Measurements from ENCODE around the gene ZFHX2. TPM values are rescaled to one million over a fixed set of nuclear protein-coding genes. Genes with fewer than 3 reads are reported as not detected.

Gene ZFHX2
- total RNA-seq, 1 donor from 2014 or later: 0.74 TPM

DNA sequence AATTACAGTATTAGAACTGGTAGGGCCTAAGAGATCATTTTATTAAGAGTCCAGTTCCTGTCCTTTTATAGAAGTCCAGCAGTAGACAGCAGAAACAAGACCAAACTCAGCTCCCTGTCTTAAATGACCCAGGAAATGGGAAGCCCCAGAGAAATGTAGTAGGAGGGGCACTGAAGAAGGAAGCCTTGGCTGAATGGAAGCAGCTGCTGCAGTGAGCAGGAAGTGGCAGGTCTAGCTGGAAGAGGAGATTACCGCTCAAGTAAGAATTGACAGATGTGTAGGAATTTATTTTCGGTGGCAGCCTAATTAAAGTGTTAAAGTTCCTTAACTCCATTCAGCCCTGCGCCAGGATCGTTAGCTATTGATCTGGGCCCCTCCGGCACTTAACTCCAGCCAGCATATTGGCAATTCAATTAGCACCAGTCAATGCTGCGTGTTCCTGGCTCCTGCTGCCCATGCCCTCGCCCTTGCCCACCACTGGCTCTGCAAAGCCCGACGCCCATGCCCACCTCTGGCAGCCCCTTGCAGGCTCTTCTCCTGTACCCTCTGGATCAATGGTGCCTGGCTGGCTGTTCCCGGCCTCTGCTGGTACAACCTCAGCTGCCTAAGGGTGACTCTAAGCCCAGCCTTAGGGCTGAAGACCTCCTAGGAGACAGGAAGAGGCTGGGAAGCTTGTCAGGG, 21.1 kb downstream of the ZFHX2 start:
- Histone ChIP-seq H3K27ac (no peak overlapping the region), H3K4me3 (no peak overlapping the region), H3K4me1 (no peaks in the 10 kb centered on the region), H3K9me3 (no peaks in the 10 kb centered on the region), H3K36me3 (no peaks in the 10 kb centered on the region), H3K27me3 (no peaks in the 10 kb centered on the region)
- TF ChIP-seq POLR2A (IDR thresholded peaks at IDR 0.05) (no peak), POLR2AphosphoS5 (IDR thresholded peaks at IDR 0.05; ENCODE audit: insufficient read depth in 1 of 2, low read depth in 1 of 2) (no peak)
- TF ChIP-seq, protein P1, sequence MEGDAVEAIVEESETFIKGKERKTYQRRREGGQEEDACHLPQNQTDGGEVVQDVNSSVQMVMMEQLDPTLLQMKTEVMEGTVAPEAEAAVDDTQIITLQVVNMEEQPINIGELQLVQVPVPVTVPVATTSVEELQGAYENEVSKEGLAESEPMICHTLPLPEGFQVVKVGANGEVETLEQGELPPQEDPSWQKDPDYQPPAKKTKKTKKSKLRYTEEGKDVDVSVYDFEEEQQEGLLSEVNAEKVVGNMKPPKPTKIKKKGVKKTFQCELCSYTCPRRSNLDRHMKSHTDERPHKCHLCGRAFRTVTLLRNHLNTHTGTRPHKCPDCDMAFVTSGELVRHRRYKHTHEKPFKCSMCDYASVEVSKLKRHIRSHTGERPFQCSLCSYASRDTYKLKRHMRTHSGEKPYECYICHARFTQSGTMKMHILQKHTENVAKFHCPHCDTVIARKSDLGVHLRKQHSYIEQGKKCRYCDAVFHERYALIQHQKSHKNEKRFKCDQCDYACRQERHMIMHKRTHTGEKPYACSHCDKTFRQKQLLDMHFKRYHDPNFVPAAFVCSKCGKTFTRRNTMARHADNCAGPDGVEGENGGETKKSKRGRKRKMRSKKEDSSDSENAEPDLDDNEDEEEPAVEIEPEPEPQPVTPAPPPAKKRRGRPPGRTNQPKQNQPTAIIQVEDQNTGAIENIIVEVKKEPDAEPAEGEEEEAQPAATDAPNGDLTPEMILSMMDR (IDR thresholded peaks at IDR 0.05): no peak
- intact Hi-C loops (cut with DNase I): no loop called here
- no peak for DNase-seq (ENCODE audit: extremely low spot score in 2 of 2)

DNA sequence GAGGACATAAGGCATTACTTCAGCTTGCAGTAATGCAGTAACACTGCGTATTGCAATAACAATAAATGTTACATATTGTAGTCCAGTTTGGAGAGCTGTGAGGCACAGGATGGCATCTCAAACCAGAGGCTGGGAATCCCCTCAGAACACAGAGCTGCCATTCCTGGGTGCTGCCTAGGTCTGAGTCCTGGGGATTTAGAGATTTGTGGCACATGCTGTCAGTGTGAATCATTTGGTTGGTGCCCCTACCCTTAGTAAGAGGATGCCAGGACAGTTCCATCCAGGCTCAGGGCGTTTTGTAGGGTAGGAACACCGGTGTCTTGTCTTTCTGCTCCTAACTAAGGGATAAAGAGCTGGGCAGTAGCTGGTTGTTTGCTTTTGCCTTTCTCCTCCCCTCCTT, 22.5 kb downstream of the ZFHX2 start:
- no peaks in the 10 kb centered on the region for H3K9me3 ChIP-seq
- H3K27me3 ChIP-seq: no peaks in the 10 kb centered on the region
- H3K27ac ChIP-seq: no peak overlapping the region
- H3K36me3 ChIP-seq: no peaks in the 10 kb centered on the region
- no peak overlapping the region for H3K4me3 ChIP-seq
- H3K4me1 ChIP-seq: no peaks in the 10 kb centered on the region
- TF ChIP-seq POLR2AphosphoS5 (IDR thresholded peaks at IDR 0.05; ENCODE audit: insufficient read depth in 1 of 2, low read depth in 1 of 2) (no peak), POLR2A (IDR thresholded peaks at IDR 0.05) (no peak)
- TF ChIP-seq, protein P1 (IDR thresholded peaks at IDR 0.05): no peak
- no peak for DNase-seq (ENCODE audit: extremely low spot score in 2 of 2)
- intact Hi-C loops (cut with DNase I): no loop called here

DNA sequence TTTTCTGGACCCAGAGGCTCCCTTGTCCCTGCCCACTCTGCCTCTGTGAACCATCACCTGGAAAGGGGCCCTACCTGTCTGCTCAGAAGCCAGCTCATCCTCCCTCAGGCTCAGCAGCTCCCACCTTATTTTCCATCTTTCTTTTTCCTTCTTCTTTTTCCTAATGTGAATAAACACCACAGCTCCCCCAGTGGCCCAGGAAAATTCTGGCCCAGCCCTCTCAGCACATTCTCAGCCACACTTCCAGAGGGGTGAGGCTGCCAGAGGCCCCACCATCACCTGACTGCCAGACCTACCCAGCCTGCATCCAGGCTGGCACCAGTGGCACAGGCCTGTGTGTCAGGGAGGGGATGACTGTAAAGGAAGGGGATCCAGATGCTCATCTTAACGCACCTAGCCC, 23.0 kb downstream of the ZFHX2 start:
- TF ChIP-seq, protein P1 (IDR thresholded peaks at IDR 0.05): no peak
- TF ChIP-seq POLR2AphosphoS5 (IDR thresholded peaks at IDR 0.05; ENCODE audit: insufficient read depth in 1 of 2, low read depth in 1 of 2) (no peak), POLR2A (IDR thresholded peaks at IDR 0.05) (no peak)
- no peaks in the 10 kb centered on the region for H3K27me3 ChIP-seq
- DNase-seq (ENCODE audit: extremely low spot score in 2 of 2): no peak
- no peaks in the 10 kb centered on the region for H3K9me3 ChIP-seq
- H3K4me3 ChIP-seq: no peak overlapping the region
- H3K4me1 ChIP-seq: no peaks in the 10 kb centered on the region
- H3K27ac ChIP-seq: no peak overlapping the region
- H3K36me3 ChIP-seq: no peaks in the 10 kb centered on the region
- intact Hi-C loops (cut with DNase I): no loop called here

DNA sequence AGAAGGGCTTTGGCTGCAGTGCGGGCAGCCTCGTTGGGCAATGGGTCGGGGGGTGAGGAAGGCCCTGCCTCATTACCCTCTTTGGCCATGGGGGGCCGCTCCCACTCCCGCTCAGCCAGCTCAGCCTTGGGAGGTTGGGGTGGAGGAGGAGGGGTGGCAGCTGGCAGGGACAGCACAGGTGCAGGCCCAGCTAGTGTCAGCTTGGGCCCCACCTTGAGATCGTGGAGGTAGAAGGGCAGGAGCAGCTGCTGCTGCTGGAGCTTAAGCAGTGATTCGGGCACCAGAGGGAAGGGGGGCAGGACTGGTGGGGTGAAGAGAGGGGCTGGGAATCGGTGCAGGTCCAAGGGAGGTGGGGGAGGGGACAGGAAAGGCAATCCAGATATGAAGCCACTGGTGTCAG, 26.0 kb downstream of the ZFHX2 start:
- Histone ChIP-seq H3K4me3 (no peak overlapping the region), H3K4me1 (no peaks in the 10 kb centered on the region), H3K27ac (no peak overlapping the region), H3K27me3 (no peaks in the 10 kb centered on the region), H3K9me3 (no peaks in the 10 kb centered on the region), H3K36me3 (no peaks in the 10 kb centered on the region)
- TF ChIP-seq, protein P1 (IDR thresholded peaks at IDR 0.05): no peak
- TF ChIP-seq POLR2A (IDR thresholded peaks at IDR 0.05) (no peak), POLR2AphosphoS5 (IDR thresholded peaks at IDR 0.05; ENCODE audit: insufficient read depth in 1 of 2, low read depth in 1 of 2) (no peak)
- DNase-seq (ENCODE audit: extremely low spot score in 2 of 2): no peak
- intact Hi-C loops (cut with DNase I): no loop called here

DNA sequence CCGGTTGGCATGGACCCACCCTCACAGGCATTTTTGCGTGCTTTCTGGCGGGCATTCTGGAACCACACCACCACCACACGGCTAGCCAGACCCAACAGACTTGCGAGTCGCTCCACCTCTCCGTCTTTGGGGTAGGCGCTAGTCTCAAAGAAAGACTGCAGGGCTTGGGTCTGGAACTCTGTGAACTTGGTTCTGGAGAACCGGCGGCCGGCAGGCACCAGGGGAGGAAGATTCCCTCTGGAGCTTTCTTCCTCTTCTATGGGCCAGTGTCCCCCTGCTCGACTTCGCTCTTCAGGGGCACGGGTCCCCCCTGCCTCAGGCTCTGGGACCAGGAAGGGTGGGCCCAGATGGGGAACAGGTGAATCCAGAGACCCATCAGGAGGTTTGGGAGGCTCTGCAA, 26.6 kb downstream of the ZFHX2 start:
- intact Hi-C loops (cut with DNase I): no loop called here
- TF ChIP-seq POLR2AphosphoS5 (IDR thresholded peaks at IDR 0.05; ENCODE audit: insufficient read depth in 1 of 2, low read depth in 1 of 2) (no peak), POLR2A (IDR thresholded peaks at IDR 0.05) (no peak)
- TF ChIP-seq, protein P1 (IDR thresholded peaks at IDR 0.05): no peak
- H3K27me3 ChIP-seq: no peaks in the 10 kb centered on the region

More for the DNA sequence above, 26.6 kb downstream of the ZFHX2 start:
- no peak overlapping the region for H3K4me3 ChIP-seq
- DNase-seq (ENCODE audit: extremely low spot score in 2 of 2): no peak
- no peaks in the 10 kb centered on the region for H3K36me3 ChIP-seq
- H3K9me3 ChIP-seq: no peaks in the 10 kb centered on the region
- no peak overlapping the region for H3K27ac ChIP-seq
- no peaks in the 10 kb centered on the region for H3K4me1 ChIP-seq

All from vagina (tissue), 2 donors.